SK-N-SH treated with all-trans-retinoic acid at 6 μM for 48 hours (cell line): Measurements from ENCODE around the gene USP54.

Source experiments
- ATAC-seq: fragments of 200-7000 bp; cut with Tn5 transposase; 3 replicates; pipeline ENCODE4 v1.9.1; 2020; ENCODE audit warnings: mild to moderate bottlenecking, moderate library complexity
- ARNTL ChIP-seq: fragments of 450-650 bp; formaldehyde crosslinking; IDR thresholded peaks from 2 replicates; pipeline ENCODE4 v1.5.0; 2020; ENCODE audit warnings: low read depth, mild to moderate bottlenecking, moderate library complexity, borderline replicate concordance
- BACH2 ChIP-seq: fragments of 250-450 bp; sonication (Bioruptor Pico); IDR thresholded peaks from 2 replicates; pipeline ENCODE4 v1.9.0; 2021; ENCODE audit warnings: mild to moderate bottlenecking, borderline replicate concordance
- CREB5 ChIP-seq: fragments of 250-450 bp; sonication (Bioruptor Pico); IDR thresholded peaks from 2 replicates; pipeline ENCODE4 v1.5.1; 2020; ENCODE audit warnings: low read depth, mild to moderate bottlenecking, moderate library complexity
- CSDC2 ChIP-seq: fragments of 250-450 bp; sonication (Bioruptor Pico); IDR thresholded peaks from 2 replicates; pipeline ENCODE4 v1.5.0; 2020; ENCODE audit warnings: mild to moderate bottlenecking, moderate library complexity
- ESRRG ChIP-seq: fragments of 250-450 bp; sonication (Bioruptor Pico); IDR thresholded peaks from 2 replicates; pipeline ENCODE4 v1.6.1; 2021; ENCODE audit warnings: mild to moderate bottlenecking
- GLIS3 ChIP-seq: fragments of 250-450 bp; sonication (Bioruptor Pico); IDR thresholded peaks from 2 replicates; pipeline ENCODE4 v1.5.0; 2020; ENCODE audit warnings: mild to moderate bottlenecking, moderate library complexity
- ISL1 ChIP-seq: fragments of 250-450 bp; sonication (Bioruptor Pico); IDR thresholded peaks from 2 replicates; pipeline ENCODE4 v2.1.2; 2022; ENCODE audit warnings: mild to moderate bottlenecking, moderate library complexity
- PPARA ChIP-seq: fragments of 250-450 bp; sonication (Bioruptor Pico); IDR thresholded peaks from 2 replicates; pipeline ENCODE4 v1.5.0; 2020; ENCODE audit warnings: mild to moderate bottlenecking, borderline replicate concordance
- RARB ChIP-seq: fragments of 250-450 bp; sonication (Bioruptor Pico); IDR thresholded peaks from 2 replicates; pipeline ENCODE4 v1.8.0; 2021; ENCODE audit warnings: mild to moderate bottlenecking, moderate library complexity
- TCF4 ChIP-seq: fragments of 250-450 bp; sonication (Bioruptor Pico); IDR thresholded peaks from 2 replicates; pipeline ENCODE4 v1.8.0; 2021; ENCODE audit warnings: mild to moderate bottlenecking, moderate library complexity, borderline replicate concordance
- TOX ChIP-seq: fragments of 250-450 bp; sonication (Bioruptor Pico); IDR thresholded peaks from 2 replicates; pipeline ENCODE4 v1.8.0; 2021; ENCODE audit warnings: mild to moderate bottlenecking, moderate library complexity, borderline replicate concordance
- ZC3H10 ChIP-seq: fragments of 250-450 bp; sonication (Bioruptor Pico); IDR thresholded peaks from 2 replicates; pipeline ENCODE4 v1.5.1; 2021; ENCODE audit warnings: mild to moderate bottlenecking, moderate library complexity
- ZFP3 ChIP-seq: fragments of 250-450 bp; sonication (Bioruptor Pico); IDR thresholded peaks from 2 replicates; pipeline ENCODE4 v1.5.0; 2020; ENCODE audit warnings: mild to moderate bottlenecking, moderate library complexity
- ZFP30 ChIP-seq: fragments of 450-650 bp; formaldehyde crosslinking; IDR thresholded peaks from 2 replicates; pipeline ENCODE4 v1.5.0; 2022; ENCODE audit warnings: mild to moderate bottlenecking, moderate library complexity
- ZNF565 ChIP-seq: fragments of 450-650 bp; formaldehyde crosslinking; conservative IDR thresholded peaks from 2 replicates; pipeline ENCODE4 v1.5.0; 2020; ENCODE audit warnings: low read depth, mild to moderate bottlenecking, moderate library complexity
- ZNF70 ChIP-seq: fragments of 450-650 bp; formaldehyde crosslinking; IDR thresholded peaks from 2 replicates; pipeline ENCODE4 v1.5.0; 2020; ENCODE audit warnings: mild to moderate bottlenecking, moderate library complexity
- ZNF8 ChIP-seq: fragments of 450-650 bp; formaldehyde crosslinking; IDR thresholded peaks from 2 replicates; pipeline ENCODE4 v1.5.0; 2020; ENCODE audit warnings: mild to moderate bottlenecking, moderate library complexity
- TF ChIP-seq, protein P1 (sequence below): fragments of 250-450 bp; sonication (Bioruptor Pico); IDR thresholded peaks from 2 replicates; pipeline ENCODE4 v1.8.0; 2021; ENCODE audit warnings: low read depth, mild to moderate bottlenecking, moderate library complexity, borderline replicate concordance
- TF ChIP-seq, protein P2 (sequence below): fragments of 250-450 bp; sonication (Bioruptor Pico); IDR thresholded peaks from 2 replicates; pipeline ENCODE4 v1.5.1; 2021; ENCODE audit warnings: mild to moderate bottlenecking, moderate library complexity
- TF ChIP-seq, protein P3 (sequence below): fragments of 250-450 bp; sonication (Bioruptor Pico); IDR thresholded peaks from 2 replicates; pipeline ENCODE4 v1.5.0; 2020; ENCODE audit warnings: mild to moderate bottlenecking, moderate library complexity
- TF ChIP-seq, protein P4 (sequence below): fragments of 250-450 bp; sonication (Bioruptor Pico); IDR thresholded peaks from 2 replicates; pipeline ENCODE4 v1.8.0; 2020; ENCODE audit warnings: mild to moderate bottlenecking, moderate library complexity, borderline replicate concordance

USP54 gene

DNA sequence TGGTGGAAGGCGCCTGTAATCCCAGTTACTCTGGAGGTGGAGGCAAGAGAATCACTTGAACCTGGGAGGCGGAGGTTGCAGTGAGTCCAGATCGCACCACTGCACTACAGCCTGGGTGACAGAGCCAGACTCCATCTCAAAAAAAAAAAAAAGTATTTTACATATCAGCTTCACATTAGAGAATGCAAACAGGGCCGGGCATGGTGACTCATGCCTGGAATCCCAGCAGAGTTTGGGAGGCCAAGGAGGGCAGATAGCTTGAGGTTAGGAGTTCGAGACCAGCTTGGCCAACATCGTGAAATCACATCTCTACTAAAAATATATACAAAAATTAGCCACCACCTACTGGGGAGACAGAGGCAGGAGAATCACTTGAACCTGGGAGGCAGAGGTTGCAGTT is 31.6 kb downstream of the USP54 start:
- no peak for TF ChIP-seq PPARA (CRISPR knock-in tag)
- TF ChIP-seq GLIS3 (CRISPR knock-in tag), result no peak
- no peak for TF ChIP-seq ZNF8
- TF ChIP-seq ZNF565 (CRISPR knock-in tag), result no peak
- no peak for TF ChIP-seq CREB5 (CRISPR knock-in tag)
- no peak for TF ChIP-seq ZC3H10 (CRISPR knock-in tag)
- no peak for TF ChIP-seq BACH2 (CRISPR knock-in tag)
- no peak for TF ChIP-seq ZFP30 (CRISPR knock-in tag)
- no peak for TF ChIP-seq TOX
- no peak for TF ChIP-seq RARB
- TF ChIP-seq, protein P1, sequence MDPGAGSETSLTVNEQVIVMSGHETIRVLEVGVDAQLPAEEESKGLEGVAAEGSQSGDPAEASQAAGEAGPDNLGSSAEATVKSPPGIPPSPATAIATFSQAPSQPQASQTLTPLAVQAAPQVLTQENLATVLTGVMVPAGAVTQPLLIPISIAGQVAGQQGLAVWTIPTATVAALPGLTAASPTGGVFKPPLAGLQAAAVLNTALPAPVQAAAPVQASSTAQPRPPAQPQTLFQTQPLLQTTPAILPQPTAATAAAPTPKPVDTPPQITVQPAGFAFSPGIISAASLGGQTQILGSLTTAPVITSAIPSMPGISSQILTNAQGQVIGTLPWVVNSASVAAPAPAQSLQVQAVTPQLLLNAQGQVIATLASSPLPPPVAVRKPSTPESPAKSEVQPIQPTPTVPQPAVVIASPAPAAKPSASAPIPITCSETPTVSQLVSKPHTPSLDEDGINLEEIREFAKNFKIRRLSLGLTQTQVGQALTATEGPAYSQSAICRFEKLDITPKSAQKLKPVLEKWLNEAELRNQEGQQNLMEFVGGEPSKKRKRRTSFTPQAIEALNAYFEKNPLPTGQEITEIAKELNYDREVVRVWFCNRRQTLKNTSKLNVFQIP, result no peak
- no peak for TF ChIP-seq ARNTL (CRISPR knock-in tag)
- TF ChIP-seq, protein P2, sequence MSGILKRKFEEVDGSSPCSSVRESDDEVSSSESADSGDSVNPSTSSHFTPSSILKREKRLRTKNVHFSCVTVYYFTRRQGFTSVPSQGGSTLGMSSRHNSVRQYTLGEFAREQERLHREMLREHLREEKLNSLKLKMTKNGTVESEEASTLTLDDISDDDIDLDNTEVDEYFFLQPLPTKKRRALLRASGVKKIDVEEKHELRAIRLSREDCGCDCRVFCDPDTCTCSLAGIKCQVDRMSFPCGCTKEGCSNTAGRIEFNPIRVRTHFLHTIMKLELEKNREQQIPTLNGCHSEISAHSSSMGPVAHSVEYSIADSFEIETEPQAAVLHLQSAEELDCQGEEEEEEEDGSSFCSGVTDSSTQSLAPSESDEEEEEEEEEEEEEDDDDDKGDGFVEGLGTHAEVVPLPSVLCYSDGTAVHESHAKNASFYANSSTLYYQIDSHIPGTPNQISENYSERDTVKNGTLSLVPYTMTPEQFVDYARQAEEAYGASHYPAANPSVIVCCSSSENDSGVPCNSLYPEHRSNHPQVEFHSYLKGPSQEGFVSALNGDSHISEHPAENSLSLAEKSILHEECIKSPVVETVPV (CRISPR knock-in tag), result no peak
- no peak for TF ChIP-seq TCF4 (CRISPR knock-in tag)
- TF ChIP-seq, protein P3, sequence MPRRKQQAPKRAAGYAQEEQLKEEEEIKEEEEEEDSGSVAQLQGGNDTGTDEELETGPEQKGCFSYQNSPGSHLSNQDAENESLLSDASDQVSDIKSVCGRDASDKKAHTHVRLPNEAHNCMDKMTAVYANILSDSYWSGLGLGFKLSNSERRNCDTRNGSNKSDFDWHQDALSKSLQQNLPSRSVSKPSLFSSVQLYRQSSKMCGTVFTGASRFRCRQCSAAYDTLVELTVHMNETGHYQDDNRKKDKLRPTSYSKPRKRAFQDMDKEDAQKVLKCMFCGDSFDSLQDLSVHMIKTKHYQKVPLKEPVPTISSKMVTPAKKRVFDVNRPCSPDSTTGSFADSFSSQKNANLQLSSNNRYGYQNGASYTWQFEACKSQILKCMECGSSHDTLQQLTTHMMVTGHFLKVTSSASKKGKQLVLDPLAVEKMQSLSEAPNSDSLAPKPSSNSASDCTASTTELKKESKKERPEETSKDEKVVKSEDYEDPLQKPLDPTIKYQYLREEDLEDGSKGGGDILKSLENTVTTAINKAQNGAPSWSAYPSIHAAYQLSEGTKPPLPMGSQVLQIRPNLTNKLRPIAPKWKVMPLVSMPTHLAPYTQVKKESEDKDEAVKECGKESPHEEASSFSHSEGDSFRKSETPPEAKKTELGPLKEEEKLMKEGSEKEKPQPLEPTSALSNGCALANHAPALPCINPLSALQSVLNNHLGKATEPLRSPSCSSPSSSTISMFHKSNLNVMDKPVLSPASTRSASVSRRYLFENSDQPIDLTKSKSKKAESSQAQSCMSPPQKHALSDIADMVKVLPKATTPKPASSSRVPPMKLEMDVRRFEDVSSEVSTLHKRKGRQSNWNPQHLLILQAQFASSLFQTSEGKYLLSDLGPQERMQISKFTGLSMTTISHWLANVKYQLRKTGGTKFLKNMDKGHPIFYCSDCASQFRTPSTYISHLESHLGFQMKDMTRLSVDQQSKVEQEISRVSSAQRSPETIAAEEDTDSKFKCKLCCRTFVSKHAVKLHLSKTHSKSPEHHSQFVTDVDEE, result no peak
- ATAC-seq, result no peak

DNA sequence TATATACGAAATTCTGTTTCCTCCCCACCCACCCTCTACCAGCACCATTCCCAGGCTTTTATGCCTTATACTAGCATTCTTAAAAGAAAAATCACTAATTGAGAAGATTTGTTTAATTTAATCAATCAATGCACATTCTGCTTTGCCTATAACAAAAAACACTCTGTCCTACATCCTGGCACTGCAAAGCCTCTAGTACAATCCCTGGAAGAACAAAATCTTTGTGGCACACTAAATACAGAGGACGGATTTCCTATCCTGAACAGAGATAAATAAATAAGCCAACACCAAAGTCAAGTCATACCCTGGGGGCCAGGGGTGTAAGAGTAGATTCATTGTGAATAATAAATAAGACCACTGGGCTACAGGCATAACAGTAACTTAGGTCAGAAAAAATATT is 34.3 kb downstream of the USP54 start:
- ATAC-seq, result no peak
- TF ChIP-seq GLIS3 (CRISPR knock-in tag), result no peak
- TF ChIP-seq ESRRG (CRISPR knock-in tag), result no peak
- no peak for TF ChIP-seq ARNTL (CRISPR knock-in tag)
- TF ChIP-seq, protein P4, sequence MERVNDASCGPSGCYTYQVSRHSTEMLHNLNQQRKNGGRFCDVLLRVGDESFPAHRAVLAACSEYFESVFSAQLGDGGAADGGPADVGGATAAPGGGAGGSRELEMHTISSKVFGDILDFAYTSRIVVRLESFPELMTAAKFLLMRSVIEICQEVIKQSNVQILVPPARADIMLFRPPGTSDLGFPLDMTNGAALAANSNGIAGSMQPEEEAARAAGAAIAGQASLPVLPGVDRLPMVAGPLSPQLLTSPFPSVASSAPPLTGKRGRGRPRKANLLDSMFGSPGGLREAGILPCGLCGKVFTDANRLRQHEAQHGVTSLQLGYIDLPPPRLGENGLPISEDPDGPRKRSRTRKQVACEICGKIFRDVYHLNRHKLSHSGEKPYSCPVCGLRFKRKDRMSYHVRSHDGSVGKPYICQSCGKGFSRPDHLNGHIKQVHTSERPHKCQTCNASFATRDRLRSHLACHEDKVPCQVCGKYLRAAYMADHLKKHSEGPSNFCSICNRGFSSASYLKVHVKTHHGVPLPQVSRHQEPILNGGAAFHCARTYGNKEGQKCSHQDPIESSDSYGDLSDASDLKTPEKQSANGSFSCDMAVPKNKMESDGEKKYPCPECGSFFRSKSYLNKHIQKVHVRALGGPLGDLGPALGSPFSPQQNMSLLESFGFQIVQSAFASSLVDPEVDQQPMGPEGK (CRISPR knock-in tag), result no peak
- TF ChIP-seq BACH2 (CRISPR knock-in tag), result no peak
- TF ChIP-seq ZNF70 (CRISPR knock-in tag), result no peak

DNA sequence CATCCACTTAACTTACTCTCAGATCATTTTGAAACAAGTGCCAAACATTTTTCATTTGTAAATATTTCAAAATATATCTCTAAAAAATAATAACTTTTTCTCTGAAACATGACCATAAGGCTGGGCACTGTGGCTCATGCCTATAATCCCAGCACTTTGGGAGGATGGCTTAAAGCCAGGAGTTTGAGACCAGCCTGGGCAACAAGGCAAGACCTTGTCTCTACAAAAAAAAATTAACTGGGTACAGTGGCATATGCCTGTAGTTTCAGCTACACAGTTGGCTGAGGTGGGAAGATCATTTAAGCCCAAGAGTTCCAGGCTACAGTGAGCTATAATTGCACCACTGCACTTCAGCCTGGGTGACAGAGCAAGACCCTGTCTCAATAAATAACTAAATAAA is 36.4 kb downstream of the USP54 start:
- ATAC-seq, result no peak
- TF ChIP-seq, protein P3, result no peak
- TF ChIP-seq ZFP3 (CRISPR knock-in tag), result no peak
- TF ChIP-seq ZNF70 (CRISPR knock-in tag), result no peak
- TF ChIP-seq CSDC2 (CRISPR knock-in tag), result no peak
- TF ChIP-seq ISL1, result no peak
- TF ChIP-seq, protein P1, result no peak
